HepG2 (cell line): Measurements from ENCODE around the gene MFSD12.

ENCODE experiments used
- CTCF ChIP-seq: sonication (generic); formaldehyde crosslinking; IDR thresholded peaks from 2 replicates; pipeline ENCODE4 v1.5.0; 2020; ENCODE audit warnings: mild to moderate bottlenecking, missing genetic modification reagents, moderate library complexity
- HNRNPH1 ChIP-seq: fragments of 200-400 bp; formaldehyde crosslinking; optimal IDR thresholded peaks from 2 replicates; pipeline ENCODE3; 2017; ENCODE audit warnings: mild to moderate bottlenecking, low read depth, low read length
- MAX ChIP-seq: IDR thresholded peaks from 2 replicates; pipeline ENCODE4 v1.6.1; 2012; ENCODE audit warnings: inconsistent platforms
- MYNN ChIP-seq: sonication (generic); formaldehyde crosslinking; IDR thresholded peaks from 2 replicates; pipeline ENCODE4 v1.4.0; 2020; ENCODE audit warnings: mild to moderate bottlenecking, low read depth, missing genetic modification reagents
- PREB ChIP-seq: sonication (generic); formaldehyde crosslinking; IDR thresholded peaks from 2 replicates; pipeline ENCODE4 v1.4.0; 2020; ENCODE audit warnings: missing genetic modification reagents
- REST ChIP-seq, 2 experiments: IDR thresholded peaks; 2 replicates each; pipeline ENCODE4 v1.6.1; 2011 to 2012; ENCODE audit warnings: low read length in 2 of 2, borderline replicate concordance in 1 of 2, low read depth in 1 of 2, mild to moderate bottlenecking in 1 of 2, moderate library complexity in 1 of 2
- SALL1 ChIP-seq: sonication (generic); formaldehyde crosslinking; IDR thresholded peaks from 2 replicates; pipeline ENCODE4 v1.8.0; 2022; ENCODE audit warnings: mild to moderate bottlenecking, missing genetic modification reagents
- TMF1 ChIP-seq: sonication (generic); formaldehyde crosslinking; IDR thresholded peaks from 2 replicates; pipeline ENCODE4 v1.8.1; 2022; ENCODE audit warnings: low read depth, missing genetic modification reagents
- ZFX ChIP-seq: sonication (generic); formaldehyde crosslinking; IDR thresholded peaks from 2 replicates; pipeline ENCODE4 v1.4.0; 2020; ENCODE audit warnings: mild to moderate bottlenecking, low read depth, missing genetic modification reagents, moderate library complexity
- ZNF281 ChIP-seq: sonication (generic); formaldehyde crosslinking; IDR thresholded peaks from 2 replicates; pipeline ENCODE4 v1.4.0; 2020; ENCODE audit warnings: missing genetic modification reagents, borderline replicate concordance
- ZNF598 ChIP-seq: sonication (generic); formaldehyde crosslinking; IDR thresholded peaks from 2 replicates; pipeline ENCODE4 v1.5.1; 2020; ENCODE audit warnings: mild to moderate bottlenecking, missing genetic modification reagents, borderline replicate concordance
- ZNF639 ChIP-seq: conservative IDR thresholded peaks from 2 replicates; pipeline ENCODE4 v1.6.1; 2018; ENCODE audit warnings: missing genetic modification reagents

- no peak for TF ChIP-seq REST (IDR thresholded peaks at IDR 0.05; ENCODE audit: borderline replicate concordance in 1 of 2, low read depth in 1 of 2, low read length in 2 of 2)
- no peak for TF ChIP-seq CTCF
- no peak for TF ChIP-seq ZNF281 (CRISPR knock-in tag)
- no peak for TF ChIP-seq TMF1
- no peak for TF ChIP-seq PREB (CRISPR knock-in tag)
- peak; percentile 19; the same call in 1 of the 2 replicates for TF ChIP-seq ZFX (CRISPR knock-in tag)
- no peak for TF ChIP-seq MAX
- no peak for TF ChIP-seq HNRNPH1
- TF ChIP-seq MYNN (CRISPR knock-in tag) = no peak
- TF ChIP-seq ZNF598 (CRISPR knock-in tag) = no peak
- TF ChIP-seq ZNF639 (CRISPR knock-in tag) = no peak
- no peak for TF ChIP-seq SALL1
Observed at GRCh38 chr19:3537438-3538240, 19.7 kb downstream of the MFSD12 start.
